ENCODE data around the gene SLC23A1.
"Not testable (repeated sequence)": the region's sequence is repeated elsewhere in the genome, so short reads cannot be mapped to it uniquely, and the experiment has no call there.

GRCh38 chr5:139386956-139387355 lies 3.9 kb upstream of the SLC23A1 start:
- TF ChIP-seq CTCF (IDR thresholded peaks at IDR 0.05); POLR2A (IDR thresholded peaks at IDR 0.05; ENCODE audit: low read depth): not testable (repeated sequence)

Data from esophagus muscularis mucosa (tissue), 3 donors.